ENCODE data around the gene SDK2.
"Not testable (repeated sequence)": the region's sequence is repeated elsewhere in the genome, so short reads cannot be mapped to it uniquely, and the experiment has no call there.

The SDK2 gene

DNA sequence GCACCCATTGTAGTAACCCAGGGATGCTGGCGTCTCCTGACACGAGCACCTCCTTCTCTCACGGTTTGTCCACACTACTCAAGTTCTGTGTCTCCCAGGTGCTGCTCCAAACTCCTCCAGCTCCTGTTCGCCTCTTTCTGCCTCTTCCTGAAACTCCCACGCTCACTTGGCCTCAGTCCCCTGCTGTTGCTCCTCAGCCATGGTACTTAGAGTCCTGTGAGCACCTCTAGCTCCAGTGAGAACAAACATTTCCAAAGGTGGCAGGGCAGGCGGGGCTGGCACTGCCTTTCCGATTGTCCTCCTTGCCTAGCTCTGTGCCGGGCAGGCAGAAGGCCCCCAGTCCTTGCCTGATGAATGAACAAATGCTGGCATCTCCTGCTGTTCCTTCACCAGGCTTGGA lies 146.1 kb downstream of the SDK2 start:
- DNase-seq, result no peak

DNA sequence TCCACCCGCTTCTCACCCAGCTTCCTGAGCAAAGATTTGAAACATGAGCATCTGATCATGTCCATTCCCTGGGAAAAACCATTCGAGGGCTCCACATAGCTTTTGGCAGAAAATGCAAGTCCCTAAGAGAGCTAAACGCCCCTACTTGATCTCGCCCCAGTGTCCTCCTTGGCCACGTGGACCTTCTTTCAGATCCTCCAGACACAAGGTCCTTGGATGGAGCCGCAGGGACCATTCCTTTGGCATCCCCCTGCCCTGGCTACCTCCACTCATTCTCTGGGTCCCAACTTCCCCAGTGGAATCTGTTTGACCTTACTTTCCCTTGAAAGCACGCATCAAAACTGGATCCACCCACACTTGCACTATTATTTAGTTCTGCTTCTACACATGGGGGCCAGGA lies 146.5 kb downstream of the SDK2 start:
- no peak for DNase-seq

DNA sequence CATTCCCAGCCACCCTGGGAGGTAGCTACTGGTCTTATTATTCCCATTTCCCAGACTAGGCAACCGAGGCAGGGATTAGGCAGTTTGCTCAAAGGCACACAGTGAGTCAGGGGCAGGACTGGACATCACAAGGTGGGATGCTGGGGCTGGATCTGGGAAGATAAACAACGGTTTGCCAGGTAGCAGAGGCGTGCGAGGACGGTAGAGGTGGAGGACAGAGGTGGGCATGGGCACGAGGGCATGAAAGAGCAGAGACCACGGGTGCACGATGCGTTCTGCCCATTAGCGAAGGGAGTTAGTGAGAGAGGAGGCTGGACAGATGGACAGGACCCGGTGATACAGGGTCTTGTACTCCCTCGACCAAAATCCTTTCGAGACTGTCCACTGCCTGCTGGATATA lies 148.0 kb downstream of the SDK2 start:
- no peak for DNase-seq

GRCh38 chr17:73495641-73496040 lies 148.6 kb downstream of the SDK2 start:
- no peak for DNase-seq

GRCh38 chr17:73494950-73495349 lies 149.3 kb downstream of the SDK2 start:
- DNase-seq, result no peak

DNA sequence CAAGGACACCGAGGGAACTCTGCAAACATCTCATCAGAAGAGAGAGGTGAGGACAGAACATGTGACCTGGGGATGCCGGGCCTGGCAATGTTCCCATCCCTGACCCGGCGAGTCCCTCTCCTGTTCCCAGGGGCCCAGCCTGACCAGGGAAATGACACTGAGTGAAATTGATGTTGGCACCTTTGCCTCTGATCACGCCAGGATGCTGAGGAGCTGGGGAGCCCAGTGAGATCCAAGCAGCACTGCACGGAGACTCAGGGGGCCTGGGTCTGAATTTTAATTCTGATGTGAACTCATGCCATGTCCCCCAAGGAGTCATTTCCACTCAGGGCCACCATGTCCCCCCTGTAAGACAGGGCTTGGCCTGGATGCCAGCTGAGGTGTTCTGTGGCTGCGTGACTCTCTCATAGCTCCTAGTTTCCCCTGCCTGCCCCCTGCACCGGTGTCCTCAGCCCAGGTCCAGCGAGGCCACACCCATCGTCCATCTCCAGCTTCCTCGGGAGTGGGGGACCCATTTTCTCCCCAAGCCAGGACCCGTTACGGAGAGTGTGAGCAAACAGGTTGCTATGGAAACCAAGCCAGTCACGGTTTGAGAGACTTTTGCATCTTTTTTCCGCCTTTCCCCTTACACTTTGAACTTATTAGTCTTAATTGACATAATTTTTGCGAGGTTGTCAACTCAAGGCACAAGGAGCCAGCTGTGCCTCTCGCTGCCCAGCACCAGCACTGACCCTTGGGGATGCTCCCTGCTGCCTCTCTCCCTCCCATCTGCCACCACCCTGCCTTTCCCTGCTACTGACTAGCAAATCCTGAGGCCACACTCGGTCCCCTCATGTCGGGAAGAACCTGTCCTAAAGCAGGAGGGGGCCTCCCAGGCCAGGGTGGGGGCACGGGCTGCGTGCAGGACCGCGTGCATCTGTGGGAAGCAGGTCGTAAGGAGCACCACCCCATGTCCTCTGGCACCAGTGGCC lies 150.0 kb downstream of the SDK2 start:
- no peak for DNase-seq

DNA sequence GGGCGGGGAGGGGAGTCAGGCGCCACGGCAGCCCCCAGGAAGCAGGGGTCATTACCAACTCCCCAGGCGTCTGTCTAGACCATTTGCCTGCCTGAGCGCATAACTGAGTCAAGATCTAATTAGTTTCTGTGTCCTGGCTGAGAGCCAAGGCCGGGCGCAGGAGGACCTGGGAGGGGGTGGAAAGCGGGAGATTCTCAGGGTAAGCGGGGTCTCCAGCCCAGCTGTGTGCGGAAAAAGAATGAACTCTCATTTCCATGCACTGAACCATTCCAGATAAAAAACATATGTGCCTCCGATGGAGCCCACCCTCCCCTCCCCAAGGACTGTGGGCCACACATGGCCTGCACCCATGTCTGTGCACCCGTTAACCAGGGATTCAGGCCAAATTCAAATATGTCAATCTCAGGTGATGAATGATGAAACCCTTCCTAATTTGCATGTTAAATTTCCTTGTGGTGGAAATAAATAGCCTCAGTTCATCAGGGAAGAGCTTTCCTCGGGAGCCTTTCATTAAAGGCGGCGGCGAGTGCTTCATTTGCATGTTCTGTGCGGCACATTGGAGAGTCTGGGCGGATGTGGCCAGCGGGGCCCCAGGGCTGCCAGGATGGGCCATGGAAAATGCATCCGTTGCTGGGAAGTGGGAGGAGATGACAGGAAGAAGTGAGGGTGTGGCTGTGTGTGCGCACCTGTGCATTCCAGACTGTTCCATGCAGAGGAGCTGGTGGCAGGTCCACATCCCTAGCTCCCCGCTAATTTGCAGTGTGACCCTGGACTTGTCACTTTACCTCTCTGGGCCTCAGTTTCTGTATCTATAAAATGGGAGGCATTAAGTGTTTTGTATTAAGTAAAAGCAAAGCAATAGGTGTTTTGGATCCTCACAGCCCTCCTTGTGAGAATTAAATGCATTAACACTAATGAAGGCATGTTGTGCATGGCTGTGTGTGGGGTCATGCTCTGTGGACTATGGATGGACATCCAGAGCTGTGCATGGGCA lies 151.1 kb downstream of the SDK2 start:
- DNase-seq, result no peak

DNA sequence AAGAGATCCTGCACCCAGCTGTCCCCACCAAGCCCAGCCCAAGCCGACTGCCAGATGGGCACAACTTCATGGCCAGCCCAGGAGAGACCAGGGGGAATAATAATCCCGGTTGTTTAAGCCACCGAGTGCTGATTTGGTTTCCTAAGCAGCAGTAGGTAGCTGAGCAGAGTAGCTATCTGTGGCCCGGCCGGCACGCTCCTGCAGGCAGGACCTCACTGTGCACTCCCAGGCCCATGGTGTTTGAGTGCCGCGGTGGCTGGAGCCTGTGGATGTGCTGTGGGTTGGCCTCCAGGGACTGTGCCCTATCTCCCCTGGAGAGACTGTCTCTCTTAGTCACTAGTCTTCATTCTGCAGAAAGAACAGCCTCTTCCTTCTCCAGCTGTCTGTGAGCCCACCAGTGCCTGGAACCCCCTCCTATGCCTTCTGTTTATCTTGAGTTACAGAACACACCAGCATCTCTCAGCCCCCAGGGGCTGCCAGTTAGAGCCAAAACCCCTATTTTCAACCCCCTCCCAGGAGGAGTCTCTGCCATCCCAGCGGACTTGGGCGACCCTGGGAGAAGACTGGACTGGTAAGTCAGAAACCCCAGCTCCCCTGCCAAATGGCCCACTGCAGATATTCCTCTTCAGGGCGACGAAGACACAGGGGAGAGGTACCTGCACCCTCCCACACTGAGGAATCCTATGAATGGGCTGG lies 152.0 kb downstream of the SDK2 start:
- no peak for DNase-seq

DNA sequence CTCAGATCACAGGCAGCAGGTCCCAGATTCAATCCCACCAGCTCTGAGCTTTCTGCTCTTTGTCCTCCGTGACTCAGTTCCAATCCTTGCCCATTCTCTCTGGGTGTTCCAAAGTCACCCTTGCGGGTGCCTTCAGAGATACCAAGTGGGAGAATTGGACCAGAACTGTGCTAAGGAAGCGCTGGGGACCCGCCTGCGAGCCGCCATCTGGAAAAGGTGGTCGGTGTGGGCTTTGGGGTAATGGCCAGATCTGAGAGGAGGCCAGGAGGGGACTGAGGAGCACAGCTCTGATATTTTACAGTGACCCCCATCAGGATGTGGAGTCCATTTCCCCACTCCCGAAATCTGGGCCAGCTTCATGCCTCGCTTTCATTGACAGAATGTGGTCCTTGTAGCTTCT lies 152.6 kb downstream of the SDK2 start:
- DNase-seq, result no peak

DNA sequence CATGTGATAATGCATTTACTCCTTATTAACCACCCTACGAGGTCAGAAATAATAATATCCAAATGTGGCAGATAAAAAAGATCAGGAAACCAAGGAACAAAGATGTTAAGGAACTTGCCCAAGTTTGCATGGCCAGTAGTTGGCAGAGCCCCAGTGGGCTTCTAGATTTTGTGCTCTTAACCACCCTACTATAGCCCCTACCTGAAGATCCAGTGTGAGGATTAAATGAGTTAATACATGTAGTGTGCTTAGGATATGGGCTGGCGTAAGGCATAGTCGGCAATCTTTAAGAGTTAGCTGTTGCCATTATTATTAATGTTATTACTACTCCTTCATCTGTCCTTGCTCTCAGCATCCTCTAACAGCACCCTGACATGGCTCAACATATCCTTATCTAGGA lies 153.4 kb downstream of the SDK2 start:
- DNase-seq, result no peak

GRCh38 chr17:73489991-73490390 lies 154.3 kb downstream of the SDK2 start:
- DNase-seq, result no peak

- DNase-seq, result no peak
These were observed 154.9 kb downstream of the SDK2 start for GRCh38 chr17:73489333-73489732.

GRCh38 chr17:73485130-73485529 lies 159.1 kb downstream of the SDK2 start:
- no peak for DNase-seq

DNA sequence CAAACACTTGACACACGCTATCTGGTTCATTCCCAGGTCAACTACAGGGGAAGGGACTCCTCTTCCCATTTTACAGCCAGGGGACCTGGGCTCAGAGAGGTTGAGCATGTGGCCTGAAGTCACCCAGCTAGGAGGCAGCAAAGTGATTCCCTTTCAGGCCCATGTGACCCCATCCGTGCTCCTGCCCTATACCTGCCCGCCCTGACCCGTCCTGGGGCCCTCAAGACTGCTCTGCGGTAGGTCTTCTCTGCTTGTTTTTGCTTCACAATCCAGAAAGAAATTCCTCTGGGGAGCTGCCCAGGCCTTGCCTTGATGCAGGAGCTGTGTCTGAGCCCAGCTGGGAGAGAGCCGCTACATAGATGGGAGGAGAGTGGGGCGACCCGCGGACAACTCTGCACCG lies 161.4 kb downstream of the SDK2 start:
- no peak for DNase-seq

DNA sequence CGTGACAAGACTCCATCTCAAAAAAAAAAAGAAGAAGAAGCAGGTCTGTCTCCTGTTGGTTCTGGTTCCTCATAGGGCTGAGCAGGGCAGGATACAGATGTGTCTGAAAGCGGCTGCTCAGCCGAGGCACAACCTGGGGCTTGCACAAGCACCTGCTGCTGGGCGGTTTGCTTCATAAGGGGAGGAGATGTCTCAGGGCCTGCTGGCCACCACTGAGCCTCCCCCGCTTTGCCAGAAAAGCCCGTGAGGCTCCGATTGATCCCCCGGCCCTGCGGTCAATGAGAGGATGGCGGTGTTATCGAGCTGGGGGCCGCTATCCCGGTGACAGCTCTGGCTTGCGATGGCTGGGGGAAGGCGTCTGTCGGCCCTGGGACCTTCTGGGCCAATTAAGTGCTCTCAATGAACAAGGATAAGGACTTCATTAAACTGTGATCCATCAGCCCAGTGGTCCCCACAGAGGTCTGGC lies 162.0 kb downstream of the SDK2 start:
- no peak for DNase-seq

DNA sequence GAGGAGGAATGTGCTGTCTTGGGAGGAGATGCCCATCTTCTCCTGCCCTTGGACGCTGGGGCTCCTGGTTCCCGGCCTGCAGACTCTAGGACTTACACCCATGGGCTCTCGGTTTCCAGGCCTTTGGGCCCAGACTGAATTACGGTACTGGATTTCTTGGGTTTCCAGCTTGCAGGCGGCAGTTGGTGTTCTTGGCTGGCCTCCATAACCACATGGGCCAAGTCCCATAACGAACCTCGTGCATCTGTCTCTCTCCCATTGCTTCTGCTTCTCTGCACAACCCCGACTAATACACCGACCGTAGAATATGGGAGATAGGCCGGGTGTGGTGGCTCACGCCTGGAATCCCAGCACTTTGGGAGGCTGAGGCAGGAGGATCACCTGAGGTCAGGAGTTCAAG lies 162.6 kb downstream of the SDK2 start:
- no peak for DNase-seq

GRCh38 chr17:73480740-73481139 lies 163.5 kb downstream of the SDK2 start:
- no peak for DNase-seq

- DNase-seq, result no peak
These were observed 165.3 kb downstream of the SDK2 start for GRCh38 chr17:73478768-73479424.

GRCh38 chr17:73478334-73478733 lies 165.9 kb downstream of the SDK2 start:
- no peak for DNase-seq

GRCh38 chr17:73476890-73477350 lies 167.3 kb downstream of the SDK2 start:
- no peak for DNase-seq

DNA sequence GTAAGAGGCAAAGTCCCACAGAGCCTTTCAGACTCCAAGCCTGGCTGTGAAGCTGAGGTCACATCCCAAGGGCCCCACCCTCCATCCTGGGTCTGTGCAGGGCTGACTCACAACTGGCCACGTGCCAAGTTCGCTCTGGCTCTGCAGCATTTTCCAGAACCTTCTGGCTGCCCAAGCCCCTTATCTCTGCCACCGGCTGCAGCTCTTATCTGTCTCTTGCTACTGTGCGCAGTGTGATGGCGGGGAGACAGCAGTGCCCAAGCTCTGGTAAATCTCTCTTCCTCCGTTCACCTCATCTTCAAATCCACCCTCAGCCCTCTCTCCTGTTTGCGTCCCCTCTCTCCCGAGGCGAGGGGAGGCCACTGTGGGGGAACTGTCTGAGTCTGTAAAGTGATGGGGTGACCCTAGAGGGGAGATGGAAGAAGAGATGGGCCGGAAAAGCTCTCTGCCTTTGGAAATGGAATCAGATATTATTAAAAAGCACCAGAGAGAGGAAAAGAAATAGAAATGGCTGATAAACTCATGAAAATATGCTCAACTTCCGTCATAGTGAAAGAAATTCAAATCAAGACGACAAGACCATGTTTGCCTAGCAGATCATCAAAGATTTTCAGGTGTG lies 169.8 kb downstream of the SDK2 start:
- no peak for DNase-seq

DNA sequence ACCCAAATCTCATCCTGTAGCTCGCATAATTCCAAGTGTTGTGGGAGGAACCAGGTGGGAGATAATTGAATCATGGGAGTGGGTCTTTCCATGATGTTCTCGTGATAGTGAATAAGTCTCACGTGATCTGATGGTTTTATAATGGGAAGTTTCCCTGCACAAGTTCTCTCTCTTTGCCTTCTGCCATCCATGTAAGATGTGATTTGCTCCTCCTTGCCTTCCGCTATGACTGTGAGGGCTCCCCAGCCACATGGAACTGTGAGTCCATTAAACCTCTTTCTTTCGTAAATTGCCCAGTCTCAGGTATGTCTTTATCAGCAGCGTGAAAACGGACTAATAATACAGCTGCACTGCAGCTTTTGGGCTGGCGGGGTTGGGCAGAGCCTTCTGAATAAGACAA lies 171.5 kb downstream of the SDK2 start:
- DNase-seq, result not testable (repeated sequence)

Measured in activated CD4-positive, alpha-beta T cell treated with anti-CD3 and anti-CD28 coated beads for 4 hours (primary cell).